CD4-positive, alpha-beta T cell treated with Interleukin-12 subunit alpha and Interleukin-12 subunit beta, for 1 hour (primary cell): ENCODE results near the gene KRT25.
"Not testable (repeated sequence)": the region's sequence is repeated elsewhere in the genome, so short reads cannot be mapped to it uniquely, and the experiment has no call there.

Experiments used
- DNase-seq: peaks from one replicate; pipeline ENCODE4 v3.0.0-alpha.2; 2020

Gene KRT25

GRCh38 chr17:40751065-40751464 is 4.1 kb downstream of the KRT25 start:
- DNase-seq, result no peak

- DNase-seq, result no peak
Measured at GRCh38 chr17:40750391-40750790, 4.7 kb downstream of the KRT25 start.

GRCh38 chr17:40748666-40749065 is 6.5 kb downstream of the KRT25 start:
- not testable (repeated sequence) for DNase-seq

GRCh38 chr17:40738553-40738952 is 16.6 kb downstream of the KRT25 start:
- DNase-seq, result no peak

- DNase-seq, result no peak
Measured at GRCh38 chr17:40735016-40735415, 20.1 kb downstream of the KRT25 start.

- no peak for DNase-seq
Measured at GRCh38 chr17:40734018-40734417, 21.1 kb downstream of the KRT25 start.

- DNase-seq, result no peak
Measured at GRCh38 chr17:40730970-40731369, 24.2 kb downstream of the KRT25 start.

GRCh38 chr17:40727447-40728231 is 27.5 kb downstream of the KRT25 start:
- no peak for DNase-seq

- DNase-seq, result peak; percentile 16
Measured at GRCh38 chr17:40726919-40727318, 28.2 kb downstream of the KRT25 start.

- DNase-seq, result no peak
Measured at GRCh38 chr17:40724656-40725055, 30.5 kb downstream of the KRT25 start.

GRCh38 chr17:40722241-40722640 is 32.9 kb downstream of the KRT25 start:
- DNase-seq, result no peak

GRCh38 chr17:40720899-40721298 is 34.2 kb downstream of the KRT25 start:
- no peak for DNase-seq

GRCh38 chr17:40718930-40719329 is 36.2 kb downstream of the KRT25 start:
- no peak for DNase-seq

GRCh38 chr17:40717776-40718175 is 37.4 kb downstream of the KRT25 start:
- DNase-seq, result no peak

GRCh38 chr17:40714473-40714872 is 40.7 kb downstream of the KRT25 start:
- no peak for DNase-seq

GRCh38 chr17:40707745-40708144 is 47.4 kb downstream of the KRT25 start:
- no peak for DNase-seq

GRCh38 chr17:40705584-40705983 is 49.5 kb downstream of the KRT25 start:
- no peak for DNase-seq

GRCh38 chr17:40703652-40704051 is 51.5 kb downstream of the KRT25 start, which contains the start of gene KRT24:
TSS of gene KRT24 (minus strand) at chr17:40703752. CDS start at chr17:40703693, 59 bp downstream.
- DNase-seq, result no peak

GRCh38 chr17:40702271-40702670 is 52.9 kb downstream of the KRT25 start:
- no peak for DNase-seq

GRCh38 chr17:40699853-40700252 is 55.3 kb downstream of the KRT25 start:
- DNase-seq, result no peak

- DNase-seq, result no peak
Measured at GRCh38 chr17:40699371-40699770, 55.8 kb downstream of the KRT25 start.
